NCI-H1105 (cell line): ENCODE data around the gene INCA1.
A peak's percentile ranks its signal among the peaks of the same experiment; 100 is the strongest.
"Not testable (repeated sequence)": the region's sequence is repeated elsewhere in the genome, so short reads cannot be mapped to it uniquely, and the experiment has no call there.

Experiments used
- DNase-seq: peaks from one replicate; lab custom pipeline; 2025; lab: John Stamatoyannopoulos, UW

The INCA1 gene, protein sequence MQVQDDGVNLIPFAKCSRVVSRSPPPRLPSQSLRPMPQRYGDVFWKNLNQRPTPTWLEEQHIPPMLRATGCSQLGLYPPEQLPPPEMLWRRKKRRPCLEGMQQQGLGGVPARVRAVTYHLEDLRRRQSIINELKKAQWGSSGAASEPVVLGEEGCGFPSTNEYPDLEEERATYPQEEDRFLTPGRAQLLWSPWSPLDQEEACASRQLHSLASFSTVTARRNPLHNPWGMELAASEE

DNA sequence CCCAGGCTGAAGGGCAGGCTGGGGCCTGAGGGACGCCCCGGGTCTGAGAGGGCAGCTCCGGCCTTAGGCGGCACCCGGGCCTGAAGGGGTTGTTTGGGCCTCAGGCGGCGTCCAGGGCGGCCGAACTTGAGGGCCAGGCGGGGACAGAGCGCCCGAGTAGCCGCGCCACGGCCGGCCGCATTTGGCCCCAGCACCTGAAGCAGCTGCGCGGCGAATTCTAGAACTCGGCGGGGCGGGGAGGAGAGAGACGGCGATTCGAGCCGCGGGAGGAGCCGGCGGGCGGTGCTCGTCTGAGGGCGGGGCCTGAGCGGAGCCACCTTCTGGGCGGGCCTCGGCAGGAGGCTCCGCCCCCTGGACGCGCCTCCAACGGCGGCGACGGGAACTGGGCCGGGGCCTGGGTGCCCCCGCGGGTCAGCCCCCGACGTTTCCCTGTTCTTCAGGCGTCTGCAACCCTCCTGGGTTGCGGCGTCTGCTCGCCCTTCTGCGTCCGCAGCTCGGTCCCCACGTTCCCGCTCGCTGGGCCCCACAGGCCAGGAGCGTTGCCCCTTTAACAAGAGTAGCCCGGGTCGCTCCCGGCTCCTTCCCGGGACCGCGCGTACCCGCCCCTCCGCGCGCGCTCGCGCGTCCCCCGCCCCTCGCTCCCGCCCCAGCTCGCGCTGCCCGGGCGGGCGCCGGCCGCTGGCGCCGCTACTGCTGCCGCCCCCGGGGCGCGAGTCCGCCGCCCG lies at the start of gene INCA1, which contains the start of gene KIF1C:
TSS of gene INCA1 (minus strand) at position 221 of the 725 bp plus-strand sequence. CDS start 3,085 bp downstream, outside the sequence.
TSS of gene KIF1C (plus strand) at position 649 of the 725 bp plus-strand sequence. CDS start 2,297 bp downstream, outside the sequence.
- peak; percentile 94 for DNase-seq

DNA sequence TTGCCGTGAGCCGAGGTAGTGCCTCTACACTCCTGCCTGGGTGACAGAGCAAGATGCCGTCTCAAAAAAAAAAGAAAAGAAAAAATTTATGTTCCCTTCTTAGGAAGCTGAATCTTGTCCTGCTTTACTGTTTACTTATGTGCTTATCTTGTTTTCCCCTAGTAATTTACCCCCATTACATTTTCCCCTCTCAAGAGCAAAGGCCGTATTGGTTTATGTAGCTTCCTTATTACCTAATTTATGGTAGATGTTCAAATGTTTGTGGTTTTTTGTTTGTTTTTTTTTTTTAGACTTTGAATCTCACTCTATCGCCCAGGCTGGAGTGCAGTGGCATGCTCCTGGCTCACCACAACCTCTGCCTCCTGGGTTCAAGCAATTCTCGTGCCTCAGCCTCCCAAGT lies 48.2 kb upstream of the INCA1 start:
- DNase-seq: no peak

DNA sequence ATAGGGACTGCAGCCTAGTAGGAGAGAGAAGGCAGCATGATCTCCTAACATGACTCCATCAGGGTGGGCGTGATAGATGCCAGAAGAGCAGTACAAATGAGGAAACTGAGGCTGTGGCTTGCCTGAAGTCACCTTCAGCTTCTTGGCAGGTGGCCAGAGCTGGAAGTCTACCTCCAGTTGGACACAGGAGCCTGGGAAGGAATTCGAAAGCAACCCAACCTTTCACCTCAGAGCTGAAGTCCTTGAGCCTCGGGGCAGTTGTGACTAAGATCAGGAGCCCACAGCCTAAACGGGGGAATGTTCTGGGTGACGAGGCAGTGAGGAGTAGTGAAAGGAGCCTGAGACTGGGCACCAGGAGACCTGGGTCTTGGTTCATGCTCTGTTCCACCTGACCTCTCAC lies 47.3 kb upstream of the INCA1 start:
- no peak for DNase-seq

DNA sequence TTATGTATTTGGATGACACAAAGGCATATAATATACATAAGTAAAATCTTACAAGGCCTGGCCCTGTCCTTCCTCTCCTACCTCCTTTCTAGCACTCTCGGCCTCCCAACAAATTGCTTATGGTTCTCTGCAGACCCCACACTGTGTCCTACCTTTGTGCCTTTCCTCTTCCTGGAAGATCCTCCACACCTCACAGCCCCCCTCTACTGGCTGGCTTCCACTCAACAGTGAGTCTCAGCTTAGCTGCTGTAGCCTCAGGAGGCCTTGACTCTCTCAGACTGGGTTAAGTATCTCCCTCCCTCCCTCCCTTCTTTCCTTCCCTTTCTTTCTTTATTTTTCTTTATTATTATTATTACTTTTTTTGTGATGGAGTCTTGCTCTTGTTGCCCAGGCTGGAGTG lies 46.2 kb upstream of the INCA1 start:
- DNase-seq: no peak

DNA sequence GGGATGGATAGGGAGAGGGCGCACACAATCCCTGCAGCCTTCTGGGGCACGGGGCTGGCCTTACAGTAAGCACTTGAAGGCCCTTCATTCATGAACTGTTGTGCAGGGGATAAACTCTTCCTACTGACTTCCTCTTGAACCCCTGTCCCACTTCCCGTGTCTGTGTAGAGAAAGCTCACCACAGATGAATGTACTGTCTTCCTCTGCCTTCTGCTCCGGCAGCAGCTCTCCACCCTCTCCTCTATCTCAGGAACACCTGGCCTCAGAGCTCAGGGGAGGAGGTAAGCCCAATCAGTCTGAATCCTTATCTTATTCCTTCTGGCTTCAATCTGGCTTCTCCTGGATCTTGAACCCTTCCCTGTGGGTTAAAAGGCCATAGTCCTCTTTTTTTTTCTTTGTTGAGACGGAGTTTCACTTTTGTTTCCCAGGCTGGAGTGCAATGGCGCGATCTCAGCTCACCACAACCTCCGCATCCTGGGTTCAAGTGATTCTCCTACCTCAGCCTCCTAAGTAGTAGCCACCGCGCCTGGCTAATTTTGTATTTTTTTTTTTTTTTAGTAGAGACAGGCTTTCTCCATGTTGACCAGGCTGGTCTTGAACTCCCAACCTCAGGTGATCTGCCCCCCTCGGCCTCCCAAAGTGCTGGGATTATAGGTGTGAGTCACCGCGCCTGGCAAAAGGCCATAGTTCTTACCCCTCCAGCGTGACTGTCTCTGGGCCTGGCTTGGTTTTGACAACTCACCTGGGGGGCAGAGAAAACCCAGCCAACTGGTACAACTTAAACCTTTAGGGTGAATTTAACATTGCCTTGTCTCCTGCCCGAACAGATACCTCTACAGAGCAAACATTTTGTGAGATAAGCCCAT lies 45.1 kb upstream of the INCA1 start:
- DNase-seq: no peak

DNA sequence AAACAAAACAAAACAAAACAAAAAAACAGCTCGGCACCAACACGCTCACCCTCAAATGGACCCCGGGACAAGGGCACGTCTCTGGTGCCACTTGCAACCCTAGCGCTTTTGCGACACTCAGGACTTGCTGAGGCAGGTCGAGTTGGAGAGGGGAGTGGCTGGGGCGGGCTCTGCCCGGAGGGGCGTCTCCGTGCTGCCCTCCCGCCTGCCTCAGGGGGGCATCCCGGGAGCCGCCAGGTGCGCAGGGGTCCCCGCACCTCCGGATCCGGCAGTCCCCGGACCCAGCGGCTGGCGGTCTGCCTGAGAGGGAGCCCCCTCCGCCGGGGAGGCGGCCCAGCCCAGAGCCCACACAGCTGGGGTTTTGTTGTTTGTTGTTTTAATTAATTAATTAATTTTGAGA lies 38.0 kb upstream of the INCA1 start, which contains the start of gene SLC52A1:
TSS of gene SLC52A1 (minus strand) at position 112 of the 400 bp plus-strand sequence. CDS start 820 bp downstream, outside the sequence.
- peak; percentile 60 for DNase-seq

DNA sequence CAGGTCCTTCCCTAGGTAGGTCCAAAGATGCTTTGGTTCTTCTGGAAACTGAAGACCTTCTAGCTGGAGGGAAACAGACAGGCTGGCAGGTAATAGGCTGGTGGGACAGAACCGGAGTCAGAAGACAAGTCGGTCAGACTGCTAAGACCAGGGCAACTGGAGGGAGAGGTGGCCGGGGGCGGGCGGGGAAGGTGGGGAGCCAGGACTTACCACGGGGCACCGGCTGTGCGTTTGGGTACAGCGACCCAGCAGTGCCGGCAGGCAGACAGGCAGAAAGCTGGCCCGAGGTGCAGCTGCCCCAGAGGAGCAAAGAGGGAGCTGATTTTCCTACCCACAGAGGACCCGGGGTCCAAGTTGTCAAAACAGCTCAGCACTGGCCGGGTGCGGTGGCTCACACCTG lies 37.3 kb upstream of the INCA1 start:
- DNase-seq: no peak

DNA sequence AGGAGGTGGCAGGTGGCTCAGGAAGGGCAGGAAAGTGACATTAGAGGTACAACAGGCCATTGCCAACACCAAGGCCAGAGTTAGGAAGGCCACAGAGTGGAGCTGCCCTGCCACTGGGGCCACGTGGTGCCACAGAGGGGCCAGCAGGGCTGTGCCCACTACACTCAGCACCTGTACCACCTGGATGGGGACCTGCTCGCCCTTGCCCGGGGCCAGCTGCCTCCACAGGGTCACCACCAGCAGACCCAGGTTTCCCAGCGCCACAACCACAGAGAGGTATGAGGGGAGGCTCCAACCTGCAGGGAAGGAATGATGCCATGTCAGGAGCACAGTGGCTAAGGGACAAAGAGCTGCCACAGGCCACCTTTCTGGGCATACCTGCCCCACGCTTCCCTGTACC lies 36.7 kb upstream of the INCA1 start:
- DNase-seq: no peak

DNA sequence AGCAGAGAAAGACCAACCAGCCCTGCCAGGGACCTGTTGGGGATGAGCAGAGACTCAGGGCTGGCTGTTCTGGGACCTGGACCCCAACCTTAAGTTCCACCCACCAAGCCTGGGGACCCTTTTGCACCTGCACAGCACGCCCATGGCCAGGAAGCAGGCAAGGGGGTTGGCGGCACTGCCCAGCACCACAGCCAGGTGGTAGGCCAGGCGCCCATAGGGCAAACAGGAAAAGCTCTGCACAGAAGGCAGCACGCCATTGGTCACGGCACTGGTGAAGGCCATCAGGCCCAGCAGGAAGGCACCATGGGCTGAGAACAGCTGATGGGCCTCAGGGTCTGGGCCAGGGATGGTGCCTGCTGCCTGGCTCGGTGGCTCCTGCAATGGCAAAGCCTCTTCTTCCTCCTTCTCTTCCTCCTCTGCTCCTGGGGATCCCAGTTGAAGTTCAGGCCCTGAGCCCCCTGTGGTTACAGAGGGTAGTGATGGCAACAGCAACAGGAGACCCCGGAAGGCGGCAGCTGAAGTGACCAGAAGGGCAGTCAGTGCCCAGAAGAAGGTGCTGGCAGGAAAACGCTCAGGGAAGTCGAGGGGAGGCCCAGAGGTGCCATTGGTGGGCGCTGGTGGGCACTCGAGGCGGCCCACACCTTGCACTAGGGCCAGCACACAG lies 36.2 kb upstream of the INCA1 start:
- no peak for DNase-seq

DNA sequence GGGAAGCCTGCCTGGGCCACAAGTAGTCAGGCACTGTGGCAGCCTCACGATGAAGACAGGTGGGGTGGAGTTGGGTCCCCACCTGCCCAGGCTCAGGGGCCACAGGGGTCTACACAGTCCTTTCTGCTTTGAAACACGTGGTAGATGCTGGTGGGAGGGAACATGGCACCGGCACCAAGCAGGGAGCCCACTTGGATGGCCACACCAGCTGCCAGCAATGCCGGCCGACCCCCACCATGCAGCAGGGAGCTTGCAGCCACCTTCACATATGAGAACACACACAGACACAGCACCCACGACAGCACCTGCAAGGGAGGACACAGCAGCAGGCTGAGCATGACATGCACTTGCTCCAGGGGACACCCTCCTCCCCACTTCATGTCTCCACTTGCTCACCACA lies 35.5 kb upstream of the INCA1 start:
- no peak for DNase-seq

DNA sequence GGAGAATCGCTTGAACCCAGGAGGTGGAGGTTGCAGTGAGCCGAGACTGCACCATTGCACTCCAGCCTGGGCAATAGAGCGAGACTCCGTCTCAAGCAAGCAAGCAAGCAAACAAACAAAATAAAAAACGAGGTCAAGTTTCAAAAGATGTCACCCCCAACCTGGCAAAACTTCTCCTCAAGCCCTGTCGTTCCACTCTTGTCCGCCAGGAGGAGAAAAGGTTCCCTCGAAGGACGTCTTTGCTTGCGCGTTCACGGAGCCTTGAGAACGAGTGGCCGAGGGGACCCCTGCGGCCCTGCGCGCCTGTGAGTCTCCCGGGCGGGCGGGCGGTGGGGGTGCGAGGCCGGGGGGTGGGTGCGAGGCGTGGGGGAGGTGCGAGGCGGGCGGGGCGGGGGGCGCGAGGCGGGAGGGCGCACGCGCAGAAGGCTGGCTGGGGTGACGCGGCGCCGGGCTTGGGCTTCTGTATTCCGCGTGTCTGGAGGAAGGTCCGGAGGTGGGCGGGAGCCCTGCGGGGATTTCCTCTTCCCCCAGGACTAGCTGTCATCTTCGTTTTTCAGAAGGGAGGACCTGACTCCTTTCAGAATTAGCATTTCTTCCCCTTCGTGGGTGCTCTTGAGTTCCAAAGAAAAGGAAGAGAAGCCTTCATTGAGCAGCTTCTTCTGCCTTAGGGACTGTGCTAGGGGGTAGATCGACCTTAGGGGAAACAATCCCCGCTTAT lies 34.2 kb upstream of the INCA1 start:
- DNase-seq: peak; percentile 67

DNA sequence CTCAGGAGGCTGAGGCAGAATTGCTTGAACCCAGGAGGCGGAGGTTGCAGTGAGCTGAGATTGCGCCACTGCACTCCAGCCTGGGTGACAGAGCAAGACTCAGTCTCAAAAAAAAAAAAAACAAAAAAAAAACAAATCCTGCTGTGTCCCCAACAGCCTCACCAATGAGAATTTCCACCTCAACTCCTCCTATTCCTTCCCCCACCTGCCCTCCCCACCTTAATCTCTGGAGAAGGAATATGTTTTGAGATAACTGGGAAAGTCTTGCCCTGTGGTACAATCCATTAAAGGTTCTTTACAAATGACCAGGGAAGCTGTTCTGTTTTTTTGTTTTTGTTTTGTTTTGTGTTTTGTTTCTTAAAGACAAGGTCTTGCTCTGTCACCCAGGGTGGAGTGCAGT lies 32.8 kb upstream of the INCA1 start:
- not testable (repeated sequence) for DNase-seq

DNA sequence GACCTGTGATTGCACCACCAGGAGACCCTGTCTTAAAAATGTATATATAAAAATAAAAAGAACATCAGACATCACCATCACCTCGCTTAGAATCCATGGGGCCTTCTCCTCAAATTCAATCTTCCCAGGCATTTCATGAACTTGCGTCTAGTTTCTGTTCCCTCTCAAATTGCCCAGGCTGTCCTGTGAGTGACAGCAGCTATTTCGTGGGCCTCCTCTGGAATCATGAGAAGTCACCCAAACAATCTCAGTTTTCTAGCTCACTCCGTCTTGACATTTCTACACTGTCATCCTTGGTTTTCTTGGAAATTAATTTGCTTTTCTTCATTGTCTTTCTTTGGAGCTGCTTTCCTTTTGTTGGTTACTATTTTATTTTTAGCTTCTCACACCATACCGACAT lies 30.6 kb upstream of the INCA1 start:
- DNase-seq: no peak

DNA sequence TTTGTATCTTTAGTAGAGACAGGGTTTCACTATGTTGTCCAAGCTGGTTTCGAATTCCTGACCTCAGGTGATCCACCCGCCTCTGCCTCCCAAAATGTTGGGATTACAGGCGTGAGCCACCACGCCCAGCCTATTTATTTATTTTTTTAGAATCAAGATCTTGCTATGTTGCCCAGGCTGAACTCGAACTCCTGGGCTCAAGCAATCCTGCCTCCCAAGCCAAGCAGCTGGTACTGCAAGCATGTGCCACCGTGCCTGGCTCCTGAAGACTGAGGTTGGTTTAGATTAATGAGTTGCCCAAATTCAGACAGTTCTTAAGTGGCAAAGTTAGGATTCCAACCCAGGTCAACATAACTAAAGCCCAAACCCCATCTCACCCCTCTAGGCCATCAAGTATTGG lies 30.0 kb upstream of the INCA1 start:
- no peak for DNase-seq

DNA sequence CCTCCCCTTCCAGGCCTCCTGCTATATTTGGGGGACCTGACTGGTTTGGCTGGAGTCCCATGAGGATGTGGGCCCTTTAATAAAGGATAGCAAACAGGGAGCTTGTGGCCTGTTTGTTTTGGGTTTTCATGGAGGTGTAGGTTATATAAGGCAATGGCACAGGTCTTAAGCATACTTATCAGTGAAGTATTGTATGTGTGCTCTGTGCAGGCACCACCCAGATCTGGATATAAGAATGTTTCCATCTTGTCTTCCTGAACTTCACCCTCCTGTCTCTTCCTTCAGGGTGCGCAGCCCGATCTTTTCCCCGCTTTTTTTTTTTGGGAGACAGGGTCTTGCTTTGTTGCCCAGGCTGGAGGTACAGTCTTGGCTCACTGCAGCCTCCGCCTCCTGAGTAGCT lies 27.3 kb upstream of the INCA1 start:
- no peak for DNase-seq

DNA sequence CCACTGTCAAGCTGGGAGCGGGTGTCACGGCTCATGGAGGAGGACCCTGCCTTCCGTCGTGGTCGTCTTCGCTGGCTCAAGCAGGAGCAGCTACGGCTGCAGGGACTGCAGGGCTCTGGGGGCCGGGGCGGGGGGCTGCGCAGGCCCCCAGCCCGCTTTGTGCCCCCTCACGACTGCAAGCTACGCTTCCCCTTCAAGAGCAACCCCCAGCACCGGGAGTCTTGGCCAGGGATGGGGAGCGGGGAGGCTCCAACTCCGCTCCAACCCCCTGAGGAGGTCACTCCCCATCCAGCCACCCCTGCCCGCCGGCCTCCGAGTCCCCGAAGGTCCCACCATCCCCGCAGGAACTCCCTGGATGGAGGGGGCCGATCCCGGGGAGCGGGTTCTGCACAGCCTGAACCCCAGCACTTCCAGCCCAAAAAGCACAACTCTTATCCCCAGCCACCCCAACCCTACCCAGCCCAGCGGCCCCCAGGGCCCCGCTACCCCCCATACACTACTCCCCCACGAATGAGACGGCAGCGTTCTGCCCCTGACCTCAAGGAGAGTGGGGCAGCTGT lies 26.3 kb upstream of the INCA1 start:
- DNase-seq: no peak

DNA sequence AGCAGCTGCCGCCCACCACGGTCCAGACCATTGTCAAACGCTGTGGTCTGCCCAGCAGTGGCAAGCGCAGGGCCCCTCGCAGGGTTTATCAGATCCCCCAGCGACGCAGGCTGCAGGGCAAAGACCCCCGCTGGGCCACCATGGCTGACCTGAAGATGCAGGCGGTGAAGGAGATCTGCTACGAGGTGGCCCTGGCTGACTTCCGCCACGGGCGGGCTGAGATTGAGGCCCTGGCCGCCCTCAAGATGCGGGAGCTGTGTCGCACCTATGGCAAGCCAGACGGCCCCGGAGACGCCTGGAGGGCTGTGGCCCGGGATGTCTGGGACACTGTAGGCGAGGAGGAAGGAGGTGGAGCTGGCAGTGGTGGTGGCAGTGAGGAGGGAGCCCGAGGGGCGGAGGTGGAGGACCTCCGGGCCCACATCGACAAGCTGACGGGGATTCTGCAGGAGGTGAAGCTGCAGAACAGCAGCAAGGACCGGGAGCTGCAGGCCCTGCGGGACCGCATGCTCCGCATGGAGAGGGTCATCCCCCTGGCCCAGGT lies 24.9 kb upstream of the INCA1 start:
- DNase-seq: no peak

DNA sequence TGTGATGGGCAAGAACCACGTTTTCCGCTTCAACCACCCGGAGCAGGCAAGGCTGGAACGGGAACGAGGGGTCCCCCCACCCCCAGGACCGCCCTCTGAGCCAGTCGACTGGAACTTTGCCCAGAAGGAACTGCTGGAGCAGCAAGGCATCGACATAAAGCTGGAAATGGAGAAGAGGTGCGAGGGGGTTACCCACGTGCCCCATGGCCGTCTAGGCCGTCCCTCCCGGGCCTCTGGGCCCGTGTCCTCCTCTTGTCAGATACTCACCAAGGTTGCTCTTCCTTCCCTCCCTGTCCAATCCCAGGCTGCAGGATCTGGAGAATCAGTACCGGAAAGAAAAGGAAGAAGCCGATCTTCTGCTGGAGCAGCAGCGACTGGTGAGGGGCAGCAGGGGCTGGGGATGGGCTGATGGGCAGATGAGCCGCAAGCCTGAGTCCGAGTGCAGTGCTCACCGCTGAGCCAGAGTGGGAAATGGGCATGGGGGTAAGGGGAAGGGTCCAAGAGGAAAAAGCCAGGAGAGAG lies 23.2 kb upstream of the INCA1 start:
- DNase-seq: no peak

DNA sequence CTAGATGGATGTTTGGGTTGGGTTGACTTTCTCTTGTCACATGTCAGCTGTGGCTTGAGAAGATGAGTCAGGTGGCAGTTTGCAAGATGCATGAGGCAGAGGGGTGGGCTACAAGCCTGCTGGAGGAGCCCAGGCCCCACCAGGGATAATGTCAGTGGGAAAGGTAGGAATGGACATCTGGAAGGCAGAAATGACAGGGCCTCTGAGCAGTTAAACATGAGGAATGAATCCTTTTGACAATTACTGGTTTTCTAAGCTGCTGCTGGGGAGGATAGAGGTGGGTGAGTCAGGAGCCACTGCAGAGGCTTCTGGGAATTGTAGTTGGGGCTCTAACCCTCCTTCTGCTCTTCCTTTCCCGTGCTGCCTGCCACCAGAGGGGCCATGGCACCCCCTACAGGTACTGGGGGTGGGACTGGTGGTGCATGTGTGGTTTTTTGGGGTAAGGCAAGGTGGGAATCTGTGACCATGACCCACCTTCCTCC lies 22.2 kb upstream of the INCA1 start:
- no peak for DNase-seq

DNA sequence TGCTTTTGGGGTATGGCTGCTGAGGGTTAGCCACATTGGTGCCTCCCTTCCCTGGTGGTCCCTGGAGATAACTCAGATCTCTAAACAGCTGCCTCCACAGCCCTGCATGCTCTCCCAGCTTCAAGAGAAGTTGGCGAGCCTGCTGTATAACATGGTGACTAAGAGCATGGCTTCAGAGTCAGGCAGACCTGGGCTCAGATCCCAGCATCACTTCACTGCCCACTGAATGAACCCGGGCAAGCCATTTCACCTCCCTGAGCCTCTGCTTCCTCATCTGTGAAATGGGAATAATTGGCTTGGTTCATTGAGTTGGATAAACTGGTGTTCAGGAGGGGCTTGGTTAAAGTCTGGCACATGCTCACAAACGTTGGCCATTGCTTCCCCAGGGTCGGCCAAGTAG lies 17.0 kb upstream of the INCA1 start:
- no peak for DNase-seq
